ENCODE measurements around the gene DNAL1. TPM values are rescaled to one million over a fixed set of nuclear protein-coding genes. Genes with fewer than 3 reads are reported as not detected.

Gene DNAL1
- polyA plus RNA-seq, 1 donor (not counting 4 experiments of a cell fraction or from before 2014, with no cell fraction given), result 8.4 TPM

- DNase-seq (ENCODE audit: low read depth, low spot score) (no peak), FAIRE-seq (no peak)
- Histone ChIP-seq H3K4me3 (ENCODE audit: control insufficient read depth in 2 of 3, extremely low read depth in 1 of 3, insufficient read depth in 2 of 3, low read depth in 1 of 3, low read length in 3 of 3) (no peak overlapping the region), H4K20me1 (ENCODE audit: control insufficient read depth, extremely low read depth, insufficient read depth, low read length) (no peaks in the 10 kb centered on the region), H3K27ac (ENCODE audit: control insufficient read depth, insufficient read depth, low read length) (no peak overlapping the region), H3K79me2 (ENCODE audit: control insufficient read depth, insufficient read depth, low read length) (no peaks in the 10 kb centered on the region), H3K27me3 (ENCODE audit: control insufficient read depth, extremely low read depth, insufficient read depth, low read length) (no peaks in the 10 kb centered on the region), H3K4me1 (ENCODE audit: control insufficient read depth, extremely low read depth, insufficient read depth, low read length) (peaks cover 7% of the 10 kb centered on the region), H3K36me3 (ENCODE audit: control insufficient read depth in 2 of 2, extremely low read depth in 1 of 2, insufficient read depth in 2 of 2, low read length in 2 of 2) (peaks cover 0 to 2% of the 10 kb centered on the region in 2 experiments), H3K4me2 (ENCODE audit: control insufficient read depth, extremely low read depth, insufficient read depth, low read depth, low read length) (no peak overlapping the region), H3K9ac (ENCODE audit: control insufficient read depth, extremely low read depth, insufficient read depth, low read length) (no peak overlapping the region), H3K9me1 (ENCODE audit: control insufficient read depth, extremely low read depth, insufficient read depth, low read length) (no peaks in the 10 kb centered on the region), H3K9me3 (ENCODE audit: control insufficient read depth, low read depth, low read length) (no peaks in the 10 kb centered on the region), H2AFZ (ENCODE audit: control insufficient read depth, low read length) (no peak overlapping the region)
- no peak for TF ChIP-seq EZH2 (IDR thresholded peaks at IDR 0.05; ENCODE audit: low read length)
- no peak for TF ChIP-seq CTCF (optimal IDR thresholded peaks at IDR 0.05 in 1 of 3, IDR thresholded peaks at IDR 0.05 in 1 of 3, conservative IDR thresholded peaks at IDR 0.05 in 1 of 3; ENCODE audit: extremely low read depth in 1 of 3, insufficient read depth in 2 of 3, low read length in 3 of 3)
- dilution Hi-C loops (cut with MboI; ENCODE audit: extremely low pct_ligation_motif_present, low sequenced_read_pairs), result no loop called here
These were observed 17.1 kb downstream of the DNAL1 start for GRCh38 chr14:73661872-73662271.

GRCh38 chr14:73662487-73662943 is 17.7 kb downstream of the DNAL1 start:
- FAIRE-seq, result peak; percentile 100
- TF ChIP-seq CTCF (optimal IDR thresholded peaks at IDR 0.05 in 1 of 3, IDR thresholded peaks at IDR 0.05 in 1 of 3, conservative IDR thresholded peaks at IDR 0.05 in 1 of 3; ENCODE audit: extremely low read depth in 1 of 3, insufficient read depth in 2 of 3, low read length in 3 of 3) (peak; percentile 56 to 78 (median 56)), EZH2 (IDR thresholded peaks at IDR 0.05; ENCODE audit: low read length) (no peak)
- H3K36me3 ChIP-seq (ENCODE audit: control insufficient read depth in 2 of 2, extremely low read depth in 1 of 2, insufficient read depth in 2 of 2, low read length in 2 of 2), result no peaks in the 10 kb centered on the region
- H3K27ac ChIP-seq (ENCODE audit: control insufficient read depth, insufficient read depth, low read length), result no peak overlapping the region
- H3K9me1 ChIP-seq (ENCODE audit: control insufficient read depth, extremely low read depth, insufficient read depth, low read length), result no peaks in the 10 kb centered on the region
- no peaks in the 10 kb centered on the region for H3K79me2 ChIP-seq (ENCODE audit: control insufficient read depth, insufficient read depth, low read length)
- no peak overlapping the region for H2AFZ ChIP-seq (ENCODE audit: control insufficient read depth, low read length)
- no peak overlapping the region for H3K4me3 ChIP-seq (ENCODE audit: control insufficient read depth in 2 of 3, extremely low read depth in 1 of 3, insufficient read depth in 2 of 3, low read depth in 1 of 3, low read length in 3 of 3)
- H3K27me3 ChIP-seq (ENCODE audit: control insufficient read depth, extremely low read depth, insufficient read depth, low read length), result no peaks in the 10 kb centered on the region
- DNase-seq (ENCODE audit: low read depth, low spot score), result peak; percentile 80
- no peaks in the 10 kb centered on the region for H4K20me1 ChIP-seq (ENCODE audit: control insufficient read depth, extremely low read depth, insufficient read depth, low read length)
- H3K9me3 ChIP-seq (ENCODE audit: control insufficient read depth, low read depth, low read length), result no peaks in the 10 kb centered on the region
- dilution Hi-C loops (cut with MboI; ENCODE audit: extremely low pct_ligation_motif_present, low sequenced_read_pairs), result no loop called here
- H3K9ac ChIP-seq (ENCODE audit: control insufficient read depth, extremely low read depth, insufficient read depth, low read length), result no peak overlapping the region
- no peak overlapping the region for H3K4me2 ChIP-seq (ENCODE audit: control insufficient read depth, extremely low read depth, insufficient read depth, low read depth, low read length)
- peaks cover 7% of the 10 kb centered on the region for H3K4me1 ChIP-seq (ENCODE audit: control insufficient read depth, extremely low read depth, insufficient read depth, low read length)

All from keratinocyte (primary cell).